Right lobe of liver (tissue), 4 donors: Measurements from ENCODE around the gene MYLK.

Experiments
- CTCF ChIP-seq, 4 donors: fragments of 200-600 bp in 3 of 4; fragments of 450-650 bp in 1 of 4; IDR thresholded peaks; one replicate each; pipeline versions ENCODE4 v1.5.1 to v1.8.0; 2016 to 2022; ENCODE audit warnings: antibody characterized with exemption in 4 of 4, mild to moderate bottlenecking in 2 of 4
- POLR2A ChIP-seq: fragments of 450-650 bp; IDR thresholded peaks from one replicate; pipeline ENCODE4 v1.6.1; 2017; ENCODE audit warnings: antibody characterized with exemption, mild to moderate bottlenecking
- donor health status: DM: no; HTN: no; CAD: no.
- donor health status: DM: no; HTN: no; CAD: no.
- donor health status: DM: no; HTN: yes; CAD: no.

- no peak for TF ChIP-seq POLR2A
- TF ChIP-seq CTCF (IDR thresholded peaks at IDR 0.05), result no peak
These were observed 189.6 kb downstream of the MYLK start for GRCh38 chr3:123694366-123695087.
